ENCODE data around the gene CD300LF.
A peak's percentile ranks its signal among the peaks of the same experiment; 100 is the strongest.

The CD300LF gene

DNA sequence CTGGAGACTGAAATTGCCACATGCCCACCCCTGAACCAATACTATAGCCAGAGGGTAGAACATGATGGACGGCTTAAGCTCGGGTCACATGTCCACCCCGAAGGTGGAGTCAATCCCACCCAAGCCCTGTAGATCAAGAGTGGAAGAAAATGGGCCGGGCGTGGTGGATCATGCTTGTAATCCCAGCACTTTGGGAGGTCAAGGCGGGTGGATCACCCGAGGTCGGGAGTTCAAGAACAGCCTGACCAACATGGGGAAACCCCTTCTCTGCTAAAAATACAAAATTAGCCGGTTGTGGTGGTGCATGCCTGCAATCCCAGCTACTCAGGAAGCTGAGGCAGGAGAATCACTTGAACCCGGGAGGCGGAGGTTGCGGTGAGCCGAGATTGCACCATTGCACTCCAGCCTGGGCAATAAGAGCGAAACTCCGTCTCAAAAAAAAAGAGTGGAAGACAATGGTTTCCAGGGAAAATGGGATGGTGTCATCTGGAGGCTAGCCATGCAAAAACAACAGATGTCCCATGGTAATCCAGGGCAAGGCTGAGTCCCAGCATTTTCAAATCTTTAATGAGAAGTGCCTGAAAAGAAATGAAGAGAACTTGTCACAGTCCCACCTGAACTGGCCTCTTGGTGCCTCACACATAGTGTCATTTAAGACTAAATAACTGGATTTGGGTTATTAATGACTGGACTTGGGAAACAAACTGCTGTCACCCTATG is 30.1 kb downstream of the CD300LF start:
- no peak for DNase-seq

DNA sequence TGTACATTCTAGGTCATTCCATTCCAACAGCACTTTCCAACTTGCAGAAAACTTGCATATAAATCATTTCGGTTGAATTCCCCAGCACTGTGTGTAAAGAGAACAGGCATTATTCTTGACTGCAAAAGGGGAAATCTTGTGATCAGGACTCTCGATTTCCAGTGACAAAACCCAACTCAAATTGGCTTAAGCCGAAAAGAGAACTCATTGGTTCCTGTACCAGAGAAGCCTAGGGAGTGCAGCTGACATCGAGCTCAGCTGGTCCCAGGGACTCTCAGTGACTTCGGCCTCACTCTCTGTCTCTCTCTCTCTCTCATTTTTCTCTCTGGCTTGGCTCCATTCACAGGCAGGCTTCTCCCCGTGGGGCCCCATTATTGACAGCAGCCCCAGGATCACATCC is 30.7 kb downstream of the CD300LF start:
- no peak for DNase-seq

DNA sequence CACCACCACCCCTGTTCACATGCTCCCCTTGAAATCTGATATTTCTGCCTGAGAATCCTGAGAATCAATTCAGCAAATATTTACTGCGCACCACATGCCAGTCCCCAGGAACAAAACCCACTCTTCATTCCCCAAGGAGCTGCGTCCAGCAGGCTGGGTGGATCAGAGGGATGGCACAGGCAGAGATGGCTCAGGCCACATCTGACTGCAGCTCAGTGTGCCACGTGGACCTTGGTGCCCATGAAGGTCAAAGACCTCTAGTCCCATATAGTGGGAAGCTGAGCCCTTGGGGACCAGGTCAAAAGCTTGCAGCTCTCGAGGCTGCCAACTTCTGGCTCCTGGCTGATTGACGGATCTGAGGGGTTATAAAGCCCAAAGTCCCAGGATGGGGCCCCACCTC is 31.8 kb downstream of the CD300LF start:
- DNase-seq, result no peak

DNA sequence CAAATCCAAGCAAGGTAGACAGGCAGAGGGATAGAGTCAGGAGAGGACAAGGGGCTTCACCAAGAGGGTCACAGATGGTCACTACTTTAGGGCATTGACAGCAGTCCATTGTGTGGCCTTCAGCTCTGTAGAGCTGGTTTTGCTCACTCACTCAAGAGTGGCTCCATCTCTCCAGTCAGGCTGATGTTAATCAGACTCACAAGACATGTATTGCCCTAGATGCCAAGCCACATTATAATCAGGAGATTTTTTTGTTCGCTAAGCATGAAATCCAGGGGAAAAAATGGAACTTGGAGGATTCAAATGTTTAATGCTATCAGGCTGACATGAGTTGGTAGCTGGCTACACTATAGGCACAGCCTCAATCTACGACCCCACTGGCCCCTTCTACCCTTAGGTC is 32.5 kb downstream of the CD300LF start:
- DNase-seq, result no peak

DNA sequence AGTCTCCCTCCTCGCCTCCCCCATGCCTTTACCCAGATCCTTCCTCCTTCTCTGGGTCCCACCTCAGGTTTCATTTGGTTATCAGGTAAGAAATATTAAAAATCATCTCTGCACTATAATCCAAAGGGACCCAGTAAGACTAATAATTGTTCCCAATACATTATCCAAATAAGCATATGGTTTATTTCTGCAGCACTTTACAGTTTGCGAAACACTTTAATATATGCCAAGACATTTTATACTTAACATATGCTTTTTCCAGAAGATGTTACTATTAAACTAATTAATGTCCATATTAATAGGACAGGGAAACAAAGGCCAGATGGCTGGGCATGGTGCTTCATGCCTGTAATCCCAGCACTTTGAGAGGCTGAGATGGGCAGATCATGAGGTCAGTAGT is 33.3 kb downstream of the CD300LF start:
- DNase-seq, result no peak

GRCh38 chr17:74678541-74678940 is 34.2 kb downstream of the CD300LF start:
- no peak for DNase-seq

DNA sequence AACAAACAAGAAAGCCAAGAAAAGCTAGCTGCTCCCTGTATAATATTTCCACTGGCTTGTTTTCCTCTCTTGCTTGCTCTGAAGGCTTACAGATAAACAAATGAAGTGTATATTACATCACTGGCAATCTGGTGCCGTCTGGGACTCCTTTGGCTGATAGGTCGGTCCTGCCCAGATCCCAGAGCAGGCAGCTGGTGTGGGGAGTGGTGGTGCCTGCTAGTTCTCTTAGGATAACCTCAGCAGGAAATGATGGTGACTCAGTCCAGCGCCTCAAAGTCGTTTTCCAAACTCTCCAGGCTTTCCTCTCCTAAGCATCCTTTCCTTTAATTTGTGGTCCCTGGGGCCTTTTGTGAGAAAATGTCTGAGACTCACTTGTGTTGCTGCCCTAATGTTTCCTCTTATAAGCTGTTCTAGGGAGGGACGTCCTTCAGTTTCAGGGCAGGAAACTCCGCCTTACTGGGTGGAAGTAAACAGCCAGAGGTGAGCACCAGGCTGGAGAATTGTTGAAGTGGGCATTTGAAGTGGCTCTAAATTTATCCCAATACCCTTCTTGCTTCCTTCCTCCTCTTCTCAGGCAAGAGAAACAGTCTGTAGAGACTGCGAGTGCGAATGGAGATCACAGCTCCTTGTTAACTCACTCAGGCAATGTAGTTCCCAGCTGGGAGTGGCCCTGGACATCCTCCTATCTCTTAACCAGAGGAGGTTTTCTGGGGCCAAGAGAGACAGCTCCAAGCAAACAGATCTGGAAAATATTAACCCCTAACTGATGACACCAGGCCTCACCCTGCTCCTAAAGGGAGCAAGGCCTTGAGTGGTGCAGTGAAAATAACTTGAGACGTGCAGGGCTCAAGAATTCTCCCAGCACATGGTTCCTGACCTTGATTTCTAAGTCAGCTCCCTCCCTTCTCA is 34.9 kb downstream of the CD300LF start:
- DNase-seq, result no peak

- DNase-seq, result peak; percentile 56
Observed at GRCh38 chr17:74671031-74671771, 41.5 kb downstream of the CD300LF start.

DNA sequence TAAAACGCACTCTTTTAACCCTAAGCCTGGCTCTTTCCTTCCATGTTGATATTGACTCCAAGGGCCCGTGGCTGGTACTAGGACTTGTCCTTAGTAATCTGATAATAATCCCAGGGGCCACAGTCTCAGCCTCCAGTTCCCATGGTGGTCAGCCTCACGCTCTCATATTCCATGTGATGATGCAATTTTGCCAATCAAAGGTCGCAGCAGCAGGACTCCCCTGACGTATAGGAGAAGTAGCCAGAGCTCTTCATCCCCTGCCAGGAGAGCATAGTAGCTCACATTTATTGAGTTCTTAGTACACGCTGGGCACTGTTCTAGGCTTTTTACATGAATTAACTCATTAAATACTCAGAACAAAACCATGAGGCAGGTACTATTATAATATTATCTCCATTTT is 42.4 kb downstream of the CD300LF start:
- DNase-seq, result no peak

GRCh38 chr17:74663561-74663960 is 49.2 kb downstream of the CD300LF start:
- no peak for DNase-seq

GRCh38 chr17:74659889-74660288 is 52.8 kb downstream of the CD300LF start:
- no peak for DNase-seq

GRCh38 chr17:74658620-74659019 is 54.1 kb downstream of the CD300LF start:
- DNase-seq, result no peak

GRCh38 chr17:74654742-74655141 is 58.0 kb downstream of the CD300LF start:
- no peak for DNase-seq

GRCh38 chr17:74652020-74652419 is 60.7 kb downstream of the CD300LF start:
- DNase-seq, result no peak

- DNase-seq, result no peak
Observed at GRCh38 chr17:74649909-74650308, 62.8 kb downstream of the CD300LF start.

- DNase-seq, result no peak
Observed at GRCh38 chr17:74647871-74648672, 64.7 kb downstream of the CD300LF start.

DNA sequence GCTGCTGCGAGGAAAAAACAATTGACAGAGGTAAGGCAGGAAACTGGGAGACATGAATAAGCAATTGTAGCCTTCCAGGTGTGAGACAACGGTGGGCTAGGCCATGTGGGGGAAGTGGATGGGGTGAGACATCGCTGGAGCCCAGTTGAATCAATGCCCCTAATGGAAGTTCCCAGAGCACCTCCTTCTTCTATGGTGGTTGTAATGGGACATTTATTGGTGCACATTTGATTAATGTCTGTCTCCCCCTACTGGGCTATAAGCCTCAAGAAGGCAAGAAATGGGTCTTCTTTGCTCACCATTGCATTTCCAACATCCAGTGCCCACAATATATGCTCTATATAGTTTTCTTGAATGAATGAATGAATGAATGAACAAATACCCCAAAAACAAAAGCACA is 66.5 kb downstream of the CD300LF start:
- DNase-seq, result peak; percentile 41

- no peak for DNase-seq
Observed at GRCh38 chr17:74645010-74645409, 67.7 kb downstream of the CD300LF start.

GRCh38 chr17:74644419-74644818 is 68.3 kb downstream of the CD300LF start:
- no peak for DNase-seq

Data from activated CD4-positive, alpha-beta T cell treated with anti-CD3 and anti-CD28 coated beads, Interleukin-2, amount 50 U/mL, for 16 hours (primary cell).